GM13976 (cell line): ENCODE data around the gene PTBP1.

Experiments
- DNase-seq: peaks from one replicate; pipeline ENCODE4 v3.0.0; 2012; ENCODE audit warnings: low spot score
- CTCF ChIP-seq: IDR thresholded peaks from 2 replicates; pipeline ENCODE4 v1.5.1; 2012; ENCODE audit warnings: borderline replicate concordance, mild to moderate bottlenecking; ENCODE audit not compliant: insufficient read depth; ENCODE audit errors: extremely low read depth, missing control alignments, control extremely low read depth
- in situ Hi-C: fragments of 300-500 bp; cut with MboI; formaldehyde crosslinking; loops from one replicate; pipeline ENCODE4 v1.12.0; 2022; ENCODE audit warnings: low sequenced_read_pairs, mixed read lengths, inconsistent platforms; ENCODE audit not compliant: unreplicated experiment

Gene PTBP1

GRCh38 chr19:771332-771785 lies 25.9 kb upstream of the PTBP1 start:
- DNase-seq = peak; percentile 85
- in situ Hi-C loops = no loop called here
- TF ChIP-seq CTCF = peak; percentile 49

GRCh38 chr19:772063-772462 lies 25.2 kb upstream of the PTBP1 start:
- TF ChIP-seq CTCF = no peak
- no peak for DNase-seq
- in situ Hi-C loops = no loop called here

DNA sequence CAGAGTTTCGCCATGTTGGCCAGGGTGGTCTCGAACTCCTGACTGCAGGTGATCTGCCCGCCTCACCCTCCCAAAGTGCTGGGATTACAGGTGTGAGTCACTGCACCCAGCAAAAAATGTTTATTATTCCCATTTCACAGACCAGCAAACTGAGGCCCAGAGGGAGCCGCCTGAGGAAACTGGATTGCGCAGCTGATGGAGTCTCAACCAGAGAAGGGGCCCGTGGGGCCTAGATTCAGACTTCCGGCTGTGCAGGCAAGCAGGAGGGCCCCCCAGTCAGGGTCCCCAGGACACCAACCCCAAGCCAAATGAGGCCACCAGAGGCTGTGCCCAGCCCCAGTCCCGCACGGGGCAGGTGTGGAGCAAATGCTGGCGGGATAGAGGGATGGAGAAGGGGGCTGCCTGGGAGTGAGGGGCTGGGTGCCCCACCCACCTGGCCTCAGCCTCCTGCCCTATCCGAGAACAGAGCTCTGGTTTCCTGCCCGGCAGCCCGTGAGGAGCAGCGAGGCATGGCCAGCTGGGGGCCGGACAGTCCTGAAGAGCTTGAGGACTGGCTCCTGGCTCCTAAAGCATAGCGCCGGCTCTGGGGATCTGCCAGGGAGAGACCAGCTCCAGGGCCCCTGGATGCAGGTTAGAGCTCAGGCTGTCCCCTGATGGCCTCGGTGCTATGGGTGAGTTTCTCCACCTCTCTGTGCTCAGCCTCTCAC lies 24.4 kb upstream of the PTBP1 start:
- in situ Hi-C loops = no loop called here
- no peak for DNase-seq
- TF ChIP-seq CTCF = no peak

DNA sequence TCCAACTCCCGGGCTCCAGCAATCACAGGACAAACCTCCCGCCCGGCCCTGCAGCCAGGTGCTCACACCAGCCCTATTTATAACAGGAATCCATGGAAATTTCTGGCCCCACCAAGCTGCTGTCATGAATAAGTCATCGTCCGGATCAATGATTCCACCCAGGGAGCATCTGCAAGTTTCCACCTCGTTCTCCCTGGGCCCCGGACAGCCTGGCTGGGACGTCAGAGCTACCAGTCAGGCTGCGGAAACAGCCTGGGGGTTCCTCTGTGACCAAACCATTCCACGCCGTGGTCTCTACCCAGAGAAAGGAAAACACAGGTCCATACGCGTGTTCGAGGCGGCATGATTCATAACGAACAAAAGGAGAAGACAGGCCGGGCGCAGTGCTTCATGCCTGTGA lies 20.7 kb upstream of the PTBP1 start:
- TF ChIP-seq CTCF = no peak
- no peak for DNase-seq
- in situ Hi-C loops = no loop called here

DNA sequence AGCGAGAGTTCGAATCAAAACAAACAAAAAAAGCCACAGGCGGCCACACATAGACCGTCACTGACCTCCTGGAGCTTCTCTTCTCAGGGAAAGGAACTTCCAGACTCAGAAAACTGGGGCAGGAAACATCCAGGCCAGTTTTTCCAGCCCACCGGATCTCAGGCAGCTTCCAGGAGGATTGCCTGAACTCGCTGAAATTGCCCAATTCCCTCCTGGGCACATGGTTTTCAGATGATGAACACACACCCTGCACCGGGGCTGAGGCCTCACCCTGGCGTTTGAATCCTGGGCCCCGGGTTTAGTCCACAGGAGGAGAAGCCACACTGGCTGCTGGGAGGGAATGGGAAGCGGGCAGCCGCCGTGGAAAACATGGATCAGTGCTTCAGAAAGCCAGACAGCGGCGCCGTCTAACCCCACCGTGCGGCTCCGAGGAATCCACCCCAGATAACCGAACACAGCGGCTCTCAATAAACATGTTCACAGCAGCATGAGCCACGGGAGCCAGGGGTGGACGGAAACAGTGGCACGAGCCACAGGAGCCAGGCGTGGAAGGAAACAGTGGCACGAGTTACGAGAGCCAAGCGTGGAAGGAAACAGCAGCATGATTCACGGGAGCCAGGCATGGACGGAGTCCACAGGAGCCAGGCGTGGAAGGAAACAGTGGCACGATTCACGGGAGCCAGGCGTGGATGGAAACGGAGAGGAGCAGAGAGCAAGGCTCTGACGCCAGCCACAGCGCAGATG lies 18.2 kb upstream of the PTBP1 start:
- TF ChIP-seq CTCF = no peak
- in situ Hi-C loops = no loop called here
- no peak for DNase-seq

DNA sequence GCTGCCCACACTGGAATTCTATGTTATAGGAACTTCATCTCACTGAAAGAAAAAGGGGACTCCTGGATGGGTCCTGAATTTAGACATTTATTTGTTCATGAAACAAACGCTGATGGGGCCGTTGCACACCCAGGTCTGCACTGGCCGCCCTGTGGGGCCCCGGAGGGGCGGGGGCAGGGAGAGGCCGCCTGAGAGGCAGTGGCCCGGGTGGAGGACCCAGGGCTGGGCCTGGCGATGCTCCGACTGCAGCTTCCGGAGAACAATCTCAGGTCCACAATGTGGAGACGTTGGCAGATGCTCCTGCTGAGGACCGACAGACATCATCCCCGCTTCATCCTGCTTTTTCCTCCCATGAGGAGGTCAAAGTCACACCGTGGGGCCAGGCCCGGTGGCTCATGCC lies 16.3 kb upstream of the PTBP1 start:
- no peak for DNase-seq
- in situ Hi-C loops = no loop called here
- TF ChIP-seq CTCF = no peak
